GM23338 (cell line): ENCODE results near the gene SORBS1.

ENCODE experiments used
- EZH2 ChIP-seq: fragments of 200-600 bp; sonication (generic); IDR thresholded peaks from one replicate; pipeline ENCODE4 v1.8.0; 2017; ENCODE audit warnings: antibody characterized with exemption, mild to moderate bottlenecking, low read depth; ENCODE audit not compliant: unreplicated experiment
- EZH2phosphoT487 ChIP-seq: fragments of 200-600 bp; sonication (generic); IDR thresholded peaks from one replicate; pipeline ENCODE4 v1.8.1; 2018; ENCODE audit warnings: antibody characterized with exemption; ENCODE audit not compliant: unreplicated experiment
- ZNF114 ChIP-seq: fragments of 250-450 bp; sonication (Bioruptor Pico); IDR thresholded peaks from 2 replicates; pipeline ENCODE4 v1.5.0; 2020; ENCODE audit warnings: mild to moderate bottlenecking, moderate library complexity
- TF ChIP-seq, protein P1 (sequence below), 2 experiments: fragments of 200-600 bp in 1 of 2; sonication (generic) in 1 of 2; conservative IDR thresholded peaks; 2 replicates each; pipeline versions ENCODE4 v1.5.1 to v1.6.1; 2016 to 2017; ENCODE audit warnings: antibody characterized with exemption in 2 of 2, low read depth in 2 of 2, mild to moderate bottlenecking in 2 of 2, moderate library complexity in 1 of 2

DNA sequence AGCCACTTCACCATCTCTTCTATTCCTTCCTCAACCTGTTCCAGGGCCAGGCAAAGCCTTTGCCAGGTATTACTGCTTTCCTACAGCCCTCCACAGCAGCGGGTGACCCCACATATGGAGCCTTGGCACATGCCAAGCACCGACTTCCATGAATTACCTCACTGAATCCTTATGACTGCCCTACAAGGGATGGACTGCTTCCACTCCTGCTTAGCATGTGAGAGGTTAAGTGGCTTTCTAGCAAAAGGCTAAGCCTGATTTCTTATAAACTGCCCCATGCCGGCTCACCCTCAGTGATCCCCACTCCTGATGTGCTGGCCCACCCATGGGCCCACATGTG is 226.4 kb downstream of the SORBS1 start:
- TF ChIP-seq, protein P1, sequence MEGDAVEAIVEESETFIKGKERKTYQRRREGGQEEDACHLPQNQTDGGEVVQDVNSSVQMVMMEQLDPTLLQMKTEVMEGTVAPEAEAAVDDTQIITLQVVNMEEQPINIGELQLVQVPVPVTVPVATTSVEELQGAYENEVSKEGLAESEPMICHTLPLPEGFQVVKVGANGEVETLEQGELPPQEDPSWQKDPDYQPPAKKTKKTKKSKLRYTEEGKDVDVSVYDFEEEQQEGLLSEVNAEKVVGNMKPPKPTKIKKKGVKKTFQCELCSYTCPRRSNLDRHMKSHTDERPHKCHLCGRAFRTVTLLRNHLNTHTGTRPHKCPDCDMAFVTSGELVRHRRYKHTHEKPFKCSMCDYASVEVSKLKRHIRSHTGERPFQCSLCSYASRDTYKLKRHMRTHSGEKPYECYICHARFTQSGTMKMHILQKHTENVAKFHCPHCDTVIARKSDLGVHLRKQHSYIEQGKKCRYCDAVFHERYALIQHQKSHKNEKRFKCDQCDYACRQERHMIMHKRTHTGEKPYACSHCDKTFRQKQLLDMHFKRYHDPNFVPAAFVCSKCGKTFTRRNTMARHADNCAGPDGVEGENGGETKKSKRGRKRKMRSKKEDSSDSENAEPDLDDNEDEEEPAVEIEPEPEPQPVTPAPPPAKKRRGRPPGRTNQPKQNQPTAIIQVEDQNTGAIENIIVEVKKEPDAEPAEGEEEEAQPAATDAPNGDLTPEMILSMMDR (conservative IDR thresholded peaks at IDR 0.05; ENCODE audit: low read depth in 2 of 2), result no peak
- no peak for TF ChIP-seq ZNF114 (CRISPR knock-in tag)
- no peak for TF ChIP-seq EZH2
- no peak for TF ChIP-seq EZH2phosphoT487
